ENCODE results near the gene SLC17A1. TPM values are rescaled to one million over a fixed set of nuclear protein-coding genes. Genes with fewer than 3 reads are reported as not detected.

The SLC17A1 gene, protein sequence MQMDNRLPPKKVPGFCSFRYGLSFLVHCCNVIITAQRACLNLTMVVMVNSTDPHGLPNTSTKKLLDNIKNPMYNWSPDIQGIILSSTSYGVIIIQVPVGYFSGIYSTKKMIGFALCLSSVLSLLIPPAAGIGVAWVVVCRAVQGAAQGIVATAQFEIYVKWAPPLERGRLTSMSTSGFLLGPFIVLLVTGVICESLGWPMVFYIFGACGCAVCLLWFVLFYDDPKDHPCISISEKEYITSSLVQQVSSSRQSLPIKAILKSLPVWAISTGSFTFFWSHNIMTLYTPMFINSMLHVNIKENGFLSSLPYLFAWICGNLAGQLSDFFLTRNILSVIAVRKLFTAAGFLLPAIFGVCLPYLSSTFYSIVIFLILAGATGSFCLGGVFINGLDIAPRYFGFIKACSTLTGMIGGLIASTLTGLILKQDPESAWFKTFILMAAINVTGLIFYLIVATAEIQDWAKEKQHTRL
- not detected for polyA plus RNA-seq

DNA sequence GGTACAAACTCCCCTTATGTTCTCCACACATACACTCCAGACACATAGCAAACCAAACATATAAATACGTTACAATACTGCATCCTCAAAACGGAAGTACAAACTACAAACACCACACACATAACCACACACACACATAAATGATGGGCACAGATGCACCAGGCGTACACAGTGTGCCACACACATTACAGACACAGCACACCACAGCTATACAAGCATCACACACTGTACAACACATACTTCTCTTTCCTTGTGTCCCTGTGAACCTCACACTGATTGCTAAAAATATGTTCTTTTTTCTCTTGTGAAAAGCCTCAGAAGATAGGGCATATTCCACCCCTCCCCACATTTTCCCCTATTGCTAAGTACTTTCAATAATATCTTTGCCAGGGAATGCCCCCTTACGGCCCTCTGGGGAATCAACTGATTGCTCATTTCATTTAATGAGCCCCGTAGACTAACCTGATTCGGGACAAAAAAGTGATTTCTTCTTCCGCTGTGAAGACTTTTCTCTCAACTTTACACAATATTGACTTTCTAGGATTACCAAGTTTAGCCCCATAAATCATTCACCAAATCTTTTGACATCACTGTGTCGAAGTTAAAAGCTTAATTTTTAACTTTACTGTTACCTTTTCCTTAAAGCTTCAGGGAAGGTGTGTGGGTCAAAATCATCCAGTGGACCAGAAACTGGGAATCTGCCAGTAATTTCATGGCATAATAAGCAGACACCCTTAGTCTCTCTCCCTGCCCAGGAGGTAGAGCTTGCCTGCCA is at the start of gene SLC17A1:
SLC17A1 (minus strand) TSS at position 521 of the 775 bp plus-strand sequence. CDS start 1,495 bp downstream, outside the sequence.
- WGBS, 3 donors, result 47 to 79% (median 71%) methylated on average over 8 of the region's 8 CpGs
- H3K27ac ChIP-seq (ENCODE audit: low read depth, low read length), result no peak within 1 kb of the TSS

GRCh38 chr6:25880601-25881000 is 48.7 kb upstream of the SLC17A1 start:
- WGBS, 3 donors, result 87 to 90% (median 87%) methylated on average over 4 of the region's 4 CpGs

DNA sequence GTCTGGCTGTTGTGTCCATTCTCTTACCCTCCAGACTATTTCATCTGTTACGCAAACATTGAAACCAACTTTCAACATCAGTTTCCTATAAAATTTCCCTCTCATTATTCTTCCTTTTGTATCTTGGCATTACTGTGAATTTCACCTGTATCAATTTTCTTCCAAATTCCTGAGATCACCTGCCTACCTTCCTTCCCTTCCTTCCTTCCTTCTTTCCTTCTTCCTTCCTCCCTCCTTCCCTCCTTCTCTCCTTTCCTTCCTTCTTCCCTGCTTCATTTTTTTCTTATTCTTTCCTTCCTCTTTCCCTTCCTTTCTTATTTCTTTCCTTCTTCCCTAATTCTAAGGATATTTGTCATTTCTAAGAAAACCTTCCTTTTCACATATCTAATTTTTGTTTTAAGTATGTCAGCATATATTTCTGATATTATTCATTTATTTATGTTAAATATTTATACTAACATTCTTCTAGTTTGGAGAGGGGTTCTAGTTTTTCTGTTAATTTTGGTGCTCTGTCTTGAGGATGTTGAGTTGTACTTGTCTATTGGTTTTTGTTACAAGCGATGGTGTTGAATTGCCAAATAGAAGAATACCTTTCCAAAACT is 47.0 kb upstream of the SLC17A1 start:
- 82 to 96% (median 86%) methylated on average over 2 of the region's 2 CpGs for WGBS, 3 donors
- no peak overlapping the region for H3K27ac ChIP-seq (ENCODE audit: low read depth, low read length)

More at GRCh38 chr6:25880601-25881000, 48.7 kb upstream of the SLC17A1 start:
- no peak overlapping the region for H3K27ac ChIP-seq (ENCODE audit: low read depth, low read length)

DNA sequence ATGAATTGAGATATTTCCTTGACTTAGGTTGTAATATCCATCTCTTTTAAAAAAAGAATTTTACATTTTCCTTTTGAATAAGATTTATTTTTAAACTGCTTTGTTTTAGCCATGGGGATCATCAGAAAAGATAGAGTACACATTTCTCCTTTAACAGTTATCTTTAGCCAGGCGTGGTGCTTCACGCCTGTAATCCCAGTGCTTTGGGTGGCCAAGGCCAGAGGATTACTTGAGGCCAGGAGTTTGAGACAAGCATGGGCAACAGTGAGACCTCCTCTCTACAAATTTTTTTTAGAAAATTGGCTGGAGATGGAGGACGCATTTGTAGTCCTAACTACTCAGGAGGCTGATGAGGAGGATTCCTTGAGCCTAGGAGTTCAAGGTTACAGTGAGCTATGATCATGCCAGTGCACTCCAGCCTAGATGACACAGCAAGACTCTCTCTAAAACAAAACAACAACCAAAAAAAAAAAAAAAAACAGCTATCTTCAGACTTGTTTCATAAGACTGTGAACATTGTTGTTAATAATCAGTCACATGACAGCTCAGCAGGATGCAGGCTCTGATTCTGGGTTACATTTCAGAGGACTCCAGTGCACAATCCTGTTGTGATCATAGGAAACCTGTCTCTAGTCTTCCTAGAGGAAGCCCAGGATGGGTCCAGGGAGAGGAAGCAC is 44.2 kb upstream of the SLC17A1 start:
- H3K27ac ChIP-seq (ENCODE audit: low read depth, low read length), result no peak overlapping the region
- 86 to 91% (median 90%) methylated on average over 3 of the region's 3 CpGs for WGBS, 3 donors

DNA sequence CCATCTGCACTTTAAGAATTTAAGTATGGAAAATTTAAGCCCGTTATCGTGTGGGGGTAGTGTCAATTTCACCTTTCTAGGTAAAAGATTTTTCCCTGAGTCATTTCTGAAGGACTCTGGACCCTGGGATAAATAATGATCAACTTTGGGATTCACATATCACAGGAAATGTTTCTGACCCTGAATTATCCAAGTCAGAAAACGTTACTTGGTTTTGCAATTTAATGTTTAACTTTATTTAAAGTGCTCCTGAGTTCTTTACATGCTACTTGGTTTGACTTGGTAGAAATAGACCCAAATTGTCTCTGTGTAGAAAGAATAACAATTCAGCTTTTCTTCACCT is 43.7 kb upstream of the SLC17A1 start:
- WGBS, 3 donors, result 54 to 71% (median 67%) methylated on average over 3 of the region's 3 CpGs
- no peak overlapping the region for H3K27ac ChIP-seq (ENCODE audit: low read depth, low read length)

DNA sequence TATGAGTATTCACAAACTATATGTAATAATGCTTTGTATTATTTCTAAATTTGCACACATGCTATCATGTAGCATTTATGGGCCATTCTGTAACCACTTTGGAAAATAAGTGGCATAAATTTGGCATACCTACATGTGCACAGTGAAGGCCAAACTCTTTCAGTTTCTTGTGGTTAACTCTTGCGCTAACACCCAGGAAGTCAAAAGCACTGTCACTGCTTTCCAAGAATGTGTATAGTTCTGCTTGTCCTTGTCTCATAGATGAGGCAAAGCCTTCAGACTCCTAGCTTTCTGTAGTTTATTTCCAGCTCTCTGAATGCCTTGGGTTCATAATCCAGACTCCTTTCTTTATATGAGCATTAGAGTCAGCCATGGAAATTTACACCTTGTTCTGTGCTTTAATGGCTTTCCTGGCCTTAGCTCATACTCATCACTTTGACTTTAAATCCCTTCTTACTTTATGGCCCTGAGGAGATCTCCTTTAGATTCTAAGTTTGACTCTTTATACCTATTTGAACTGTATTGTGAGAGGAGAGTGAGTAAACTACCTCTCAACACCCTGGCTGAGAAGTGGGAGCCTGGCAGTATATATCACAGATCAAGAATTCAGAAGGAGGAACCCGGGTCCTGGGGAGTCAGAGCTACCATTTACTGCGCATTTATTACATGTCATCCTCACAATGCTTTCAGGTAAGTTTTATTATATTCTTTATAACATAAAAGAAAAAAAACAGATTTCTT is 43.1 kb upstream of the SLC17A1 start:
- 77 to 91% (median 80%) methylated on average over 3 of the region's 3 CpGs for WGBS, 3 donors
- H3K27ac ChIP-seq (ENCODE audit: low read depth, low read length), result no peak overlapping the region

DNA sequence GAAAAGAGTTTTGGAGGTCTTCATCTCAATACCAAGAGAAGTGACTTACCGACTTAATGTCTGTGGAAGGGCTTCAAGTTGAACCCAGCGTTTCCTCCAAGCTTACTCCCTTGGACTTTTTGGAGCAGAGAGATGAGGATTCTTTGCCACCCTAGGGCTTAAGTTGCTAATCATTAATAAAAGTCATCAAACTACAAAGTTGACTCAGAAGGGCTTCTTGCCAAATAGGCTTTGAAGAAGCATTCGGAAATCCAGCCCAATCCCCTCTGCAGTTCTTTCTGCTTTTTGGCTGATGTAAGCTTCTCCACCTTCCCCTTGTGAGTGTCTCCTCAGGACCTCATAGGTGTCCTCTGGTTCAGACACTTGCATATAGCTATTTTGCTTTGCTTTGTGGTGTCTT is 42.3 kb upstream of the SLC17A1 start, which contains the start of gene SLC17A3:
SLC17A3 (minus strand) TSS at position 126 of the 400 bp plus-strand sequence. CDS start 5,856 bp downstream, outside the sequence.
- H3K27ac ChIP-seq (ENCODE audit: low read depth, low read length), result no peak within 1 kb of the TSS
- WGBS, 3 donors, result 80 to 85% (median 85%) methylated on average over 3 of the region's 3 CpGs

- H3K27ac ChIP-seq (ENCODE audit: low read depth, low read length), result no peak overlapping the region
- 96 to 100% (median 100%) methylated on average over 1 of the region's 1 CpG for WGBS, 3 donors
Measured at GRCh38 chr6:25872814-25873213, 41.0 kb upstream of the SLC17A1 start.

DNA sequence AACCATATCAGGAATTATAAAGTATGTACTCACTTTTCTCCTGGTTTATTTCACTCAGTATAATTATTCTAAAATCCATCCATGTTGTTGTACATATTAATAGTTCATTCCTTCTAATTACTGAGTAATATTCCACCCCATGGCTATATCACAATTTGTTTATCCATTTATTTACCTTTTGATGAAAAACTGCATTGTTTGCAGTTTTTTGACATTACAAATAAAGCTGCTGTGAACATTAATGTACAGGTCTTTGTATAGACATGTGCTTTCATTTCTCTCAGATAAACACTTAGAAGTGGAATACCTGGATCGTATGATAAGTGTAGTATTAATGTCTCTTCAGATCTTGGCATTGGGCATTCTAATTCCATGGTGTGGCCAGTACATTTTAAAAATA is 38.0 kb upstream of the SLC17A1 start:
- WGBS, 3 donors, result 40 to 87% (median 80%) methylated on average over 1 of the region's 1 CpG
- H3K27ac ChIP-seq (ENCODE audit: low read depth, low read length), result no peak overlapping the region

DNA sequence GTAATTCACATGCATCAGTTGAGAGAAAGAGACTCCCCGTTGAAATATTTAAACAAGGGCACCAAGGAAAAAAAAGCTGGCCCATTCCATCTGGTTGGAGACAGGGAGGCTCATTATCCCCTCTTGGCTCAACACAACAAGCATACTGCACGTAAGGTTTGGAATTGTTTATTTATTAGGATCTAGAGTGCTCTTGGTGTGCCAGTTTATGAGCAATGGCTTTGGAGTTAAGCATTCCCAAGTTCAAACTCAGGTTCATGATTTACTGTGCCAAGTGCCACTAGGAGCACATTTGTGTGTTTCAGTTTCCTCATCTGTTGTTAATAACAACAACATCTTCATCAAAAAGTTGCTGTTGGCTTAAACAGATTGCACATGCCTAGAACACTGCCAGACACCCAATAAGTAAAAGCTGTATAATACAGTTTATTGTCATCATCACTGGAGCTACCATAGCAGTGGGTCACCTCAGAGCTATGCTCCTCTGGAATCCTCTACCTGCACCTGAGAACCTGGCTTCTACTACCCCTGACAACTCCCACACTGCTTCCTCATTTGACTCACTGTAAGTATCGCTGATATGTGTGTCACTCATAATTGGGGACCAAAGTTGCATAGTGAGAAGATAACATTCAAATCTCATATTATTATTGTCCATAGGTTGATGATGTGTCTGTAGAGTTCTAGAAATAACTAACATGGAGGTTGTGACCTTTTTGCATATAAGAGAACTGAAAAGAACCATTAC is 36.8 kb upstream of the SLC17A1 start:
- 75 to 82% (median 79%) methylated on average over 3 of the region's 3 CpGs for WGBS, 3 donors
- no peak overlapping the region for H3K27ac ChIP-seq (ENCODE audit: low read depth, low read length)

DNA sequence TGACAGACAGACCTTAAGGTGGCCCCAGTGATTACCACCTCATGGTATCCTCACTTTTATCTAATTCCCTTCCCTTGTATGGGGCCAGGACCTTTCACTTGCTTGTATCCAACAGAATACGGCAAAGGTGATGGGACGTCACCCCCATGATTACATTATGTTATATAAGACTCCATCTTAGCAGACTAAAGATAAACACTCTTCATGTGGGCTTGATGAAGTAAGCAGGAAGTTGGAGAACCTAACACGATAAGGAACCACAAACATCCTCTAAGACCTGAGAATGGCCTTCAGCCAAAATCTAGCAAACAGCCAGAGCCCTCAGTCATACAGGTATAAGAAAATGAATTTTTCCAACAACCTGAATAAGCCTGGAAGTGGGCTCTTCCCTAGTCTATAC is 34.2 kb upstream of the SLC17A1 start:
- WGBS, 3 donors, result 39 to 83% (median 51%) methylated on average over 3 of the region's 3 CpGs
- H3K27ac ChIP-seq (ENCODE audit: low read depth, low read length), result no peak overlapping the region

GRCh38 chr6:25863360-25863759 is 31.5 kb upstream of the SLC17A1 start:
- WGBS, 3 donors, result 16 to 66% (median 51%) methylated on average over 2 of the region's 2 CpGs
- no peak overlapping the region for H3K27ac ChIP-seq (ENCODE audit: low read depth, low read length)

DNA sequence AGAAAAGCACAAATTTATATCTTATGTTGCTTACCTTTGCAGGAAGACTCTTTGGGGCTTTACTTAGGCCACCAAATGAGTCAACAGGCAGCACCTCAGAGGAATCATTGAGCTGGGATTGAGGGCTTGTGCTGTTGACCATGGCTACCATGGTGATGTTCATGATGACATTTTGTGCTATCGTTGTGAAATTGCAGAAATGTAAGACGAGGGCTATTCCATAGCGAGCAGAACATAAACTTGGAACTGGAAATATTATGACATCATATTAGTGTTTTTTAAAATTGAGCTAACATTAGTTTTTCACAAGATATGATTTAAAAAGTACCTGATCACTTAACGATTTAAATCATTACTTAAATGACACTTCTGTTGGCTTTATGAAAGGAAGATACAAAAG is 30.3 kb upstream of the SLC17A1 start:
- no peak overlapping the region for H3K27ac ChIP-seq (ENCODE audit: low read depth, low read length)
- 75 to 90% (median 76%) methylated on average over 4 of the region's 4 CpGs for WGBS, 3 donors

GRCh38 chr6:25852756-25853155 is 20.9 kb upstream of the SLC17A1 start:
- no peak overlapping the region for H3K27ac ChIP-seq (ENCODE audit: low read depth, low read length)

- 64 to 79% (median 73%) methylated on average over 2 of the region's 2 CpGs for WGBS, 3 donors
- no peak overlapping the region for H3K27ac ChIP-seq (ENCODE audit: low read depth, low read length)
Measured at GRCh38 chr6:25851961-25852360, 20.1 kb upstream of the SLC17A1 start.

GRCh38 chr6:25844518-25844917 is 12.7 kb upstream of the SLC17A1 start:
- 63 to 69% (median 66%) methylated on average over 2 of the region's 2 CpGs for WGBS, 3 donors
- H3K27ac ChIP-seq (ENCODE audit: low read depth, low read length), result no peak overlapping the region

GRCh38 chr6:25842526-25842925 is 10.7 kb upstream of the SLC17A1 start:
- WGBS, 3 donors, result 87 to 100% (median 100%) methylated on average over 1 of the region's 1 CpG

More at GRCh38 chr6:25842526-25842925, 10.7 kb upstream of the SLC17A1 start:
- no peak overlapping the region for H3K27ac ChIP-seq (ENCODE audit: low read depth, low read length)
